Motor neuron (in vitro differentiated cells): ENCODE measurements around the gene OR2S2. TPM values are rescaled to one million over a fixed set of nuclear protein-coding genes. Genes with fewer than 3 reads are reported as not detected.
A peak's percentile ranks its signal among the peaks of the same experiment; 100 is the strongest.
"Not testable (repeated sequence)": the region's sequence is repeated elsewhere in the genome, so short reads cannot be mapped to it uniquely, and the experiment has no call there.

Experiments
- ATAC-seq, 8 experiments: fragments of 200-7000 bp; cut with Tn5 transposase; replicated peaks in 6 of 8; 2 replicates each; pipeline ENCODE4 v1.8.0; 2021; ENCODE audit warnings: mild to moderate bottlenecking in 8 of 8, moderate library complexity in 8 of 8
- H3K27ac ChIP-seq, 2 donors: fragments of 250-450 bp; sonication (Bioruptor Pico); 2 replicates each; pipeline ENCODE4 v1.9.0; 2021; ENCODE audit warnings: antibody characterized with exemption in 2 of 2, mild to moderate bottlenecking in 2 of 2, moderate library complexity in 1 of 2
- H3K4me1 ChIP-seq, 2 donors: fragments of 250-450 bp; sonication (Bioruptor Pico); replicated peaks in 1 of 2; 2 replicates each; pipeline ENCODE4 v1.6.1; 2021; ENCODE audit warnings: antibody characterized with exemption in 2 of 2, mild to moderate bottlenecking in 2 of 2, moderate library complexity in 1 of 2
- H3K4me3 ChIP-seq, 5 donors: fragments of 250-450 bp; sonication (Bioruptor Pico); 2 replicates each; pipeline ENCODE4 v1.9.0; 2021; ENCODE audit warnings: antibody characterized with exemption in 5 of 5, mild to moderate bottlenecking in 5 of 5, moderate library complexity in 4 of 5
- WGBS, 10 experiments: fragments of 450-650 bp; shearing (Covaris generic); methylation state at CpG; one replicate each; pipeline ENCODE4 v1.0.0; 2022; 5-methylcytosine and 5-hydroxymethylcytosine counted together
- in situ Hi-C, 9 experiments: fragments of 400-800 bp; cut with MboI; loops; one replicate each; pipeline ENCODE4 v1.15.0; 2021; ENCODE audit warnings: low sequenced_read_pairs in 9 of 9, low pct_unique_long_range_greater_than_20kb in 2 of 9; ENCODE audit not compliant: unreplicated experiment in 9 of 9
- total RNA-seq, 8 experiments: library from RNA; unstranded; fragments of 300-600 nt; gene quantifications; 2 replicates each; pipeline versions ENCODE4 v1.2.3 to v1.2.4, GENCODE V29; 2022

The OR2S2 gene
- total RNA-seq = 1 to 10 TPM in 1 of 8 experiments, under 1 TPM in 4, not detected in 3; 0.31 to 3.5 (median 0.40) TPM

DNA sequence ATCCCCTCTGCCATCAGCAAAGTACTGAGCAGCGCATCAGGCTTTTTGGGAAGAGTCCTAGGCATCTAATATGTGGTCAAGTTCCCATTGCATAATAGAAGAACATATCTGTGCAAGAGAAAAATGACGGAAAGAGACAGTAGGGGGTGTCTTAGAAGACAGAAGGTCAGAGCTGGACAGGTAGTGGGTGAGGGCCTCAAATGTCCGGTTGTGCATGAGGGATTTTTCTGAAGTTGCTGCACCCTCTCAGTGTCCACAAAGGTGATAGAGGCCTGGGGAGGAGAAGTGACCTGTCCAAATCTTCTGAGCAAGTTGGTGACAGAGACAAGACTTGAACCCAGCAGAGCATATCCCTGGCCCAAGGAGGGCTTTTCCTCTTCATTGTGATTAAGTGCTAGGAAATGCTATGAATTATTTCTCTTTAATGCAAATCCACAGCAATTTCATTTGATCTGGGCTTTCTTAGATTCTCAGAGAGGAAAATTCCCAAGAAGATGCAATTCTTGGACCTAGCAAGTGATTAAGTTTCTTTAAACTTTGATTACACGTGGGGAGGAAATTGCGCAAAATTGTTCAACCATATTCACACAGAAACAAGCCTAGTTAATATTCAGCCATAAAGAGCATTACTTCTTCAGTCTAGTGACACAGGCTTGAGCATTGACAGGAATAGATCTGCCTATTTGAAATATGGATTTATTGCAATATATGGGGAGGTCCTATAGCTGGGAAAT lies at the start of gene OR2S2:
TSS of gene OR2S2 (minus strand) at position 51 of the 734 bp plus-strand sequence. CDS start 56 bp downstream, outside the sequence.
- in situ Hi-C loops = loop anchor here in 3 of 9 experiments (10.0 to 25.0 kb wide), 3 partner anchors 57 to 154 kb away; no protein-coding TSS in a partner anchor
- ATAC-seq = no peak
- H3K4me3 ChIP-seq = no peak within 1 kb of the TSS
- 70 to 100% (median 93%) methylated on average over 2 to 5 of the region's 5 CpGs; no CpG with 5 or more reads in 1 of the 10 experiments for WGBS, 10 experiments
- no peak within 1 kb of the TSS for H3K27ac ChIP-seq
- H3K4me1 ChIP-seq = no peaks in the 10 kb centered on the region

GRCh38 chr9:36007316-36007708 lies 49.4 kb upstream of the OR2S2 start:
- WGBS, 10 experiments = 25 to 89% (median 72%) methylated on average over 1 of the region's 1 CpG; no CpG with 5 or more reads in 2 of the 10 experiments
- ATAC-seq = peak in 2 of 8 experiments; percentile 6 to 25
- in situ Hi-C loops = loop anchor here in 1 of 9 experiments (25.0 kb wide), 1 partner anchor 220 kb away; the partner anchor contains the start of gene NPR2
- no peak overlapping the region for H3K27ac ChIP-seq
- H3K4me3 ChIP-seq = no peak overlapping the region
- no peaks in the 10 kb centered on the region for H3K4me1 ChIP-seq

GRCh38 chr9:36006549-36007315 lies 48.8 kb upstream of the OR2S2 start:
- peak in 3 of 8 experiments; percentile 94 to 97 (median 97) for ATAC-seq
- Histone ChIP-seq H3K4me3 (no peak overlapping the region), H3K4me1 (no peaks in the 10 kb centered on the region), H3K27ac (no peak overlapping the region)
- WGBS, 10 experiments = 0 to 100% (median 72%) methylated on average over 1 to 3 of the region's 3 CpGs
- in situ Hi-C loops = loop anchor here in 1 of 9 experiments (25.0 kb wide), 1 partner anchor 219 kb away; the partner anchor contains the start of gene NPR2

DNA sequence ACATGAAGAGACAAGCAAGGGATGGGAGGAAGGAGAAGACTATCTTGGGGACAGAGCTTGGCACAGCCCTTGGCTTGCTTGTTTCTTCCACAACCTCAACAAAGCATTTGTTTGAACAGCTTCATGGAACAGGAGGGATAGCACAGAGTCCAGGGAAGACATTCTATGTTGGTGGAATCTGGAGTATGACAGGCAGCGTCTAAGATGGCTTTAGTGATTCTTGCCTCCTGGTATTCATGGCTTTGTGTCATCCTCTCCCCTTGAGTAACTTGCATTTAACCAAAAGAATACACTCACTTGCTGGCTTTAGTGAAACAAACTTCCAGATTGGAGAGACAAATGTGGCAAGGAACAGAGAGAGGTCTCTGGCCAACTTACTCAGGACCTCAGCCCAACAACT lies 47.9 kb upstream of the OR2S2 start:
- ATAC-seq = no peak
- WGBS, 10 experiments = 67 to 100% methylated on average over 1 of the region's 1 CpG; no CpG with 5 or more reads in 8 of the 10 experiments
- no peaks in the 10 kb centered on the region for H3K4me1 ChIP-seq
- in situ Hi-C loops = loop anchor here in 1 of 9 experiments (25.0 kb wide), 1 partner anchor 219 kb away; the partner anchor contains the start of gene NPR2
- no peak overlapping the region for H3K4me3 ChIP-seq
- no peak overlapping the region for H3K27ac ChIP-seq

GRCh38 chr9:35998333-35998732 lies 40.4 kb upstream of the OR2S2 start:
- H3K27ac ChIP-seq = no peak overlapping the region
- in situ Hi-C loops = no loop called here
- ATAC-seq = no peak
- H3K4me3 ChIP-seq = no peak overlapping the region
- H3K4me1 ChIP-seq = no peaks in the 10 kb centered on the region
- WGBS, 10 experiments = 33 to 92% (median 73%) methylated on average over 1 of the region's 1 CpG; no CpG with 5 or more reads in 4 of the 10 experiments

- peak in 3 of 8 experiments; percentile 41 to 80 (median 78) for ATAC-seq
- H3K4me1 ChIP-seq, H3K4me3 ChIP-seq, in situ Hi-C loops, H3K27ac ChIP-seq: not testable (repeated sequence)
- 6 to 100% (median 95%) methylated on average over 2 to 4 of the region's 4 CpGs; no CpG with 5 or more reads in 3 of the 10 experiments for WGBS, 10 experiments
These were observed 39.1 kb upstream of the OR2S2 start for GRCh38 chr9:35997016-35997415.

DNA sequence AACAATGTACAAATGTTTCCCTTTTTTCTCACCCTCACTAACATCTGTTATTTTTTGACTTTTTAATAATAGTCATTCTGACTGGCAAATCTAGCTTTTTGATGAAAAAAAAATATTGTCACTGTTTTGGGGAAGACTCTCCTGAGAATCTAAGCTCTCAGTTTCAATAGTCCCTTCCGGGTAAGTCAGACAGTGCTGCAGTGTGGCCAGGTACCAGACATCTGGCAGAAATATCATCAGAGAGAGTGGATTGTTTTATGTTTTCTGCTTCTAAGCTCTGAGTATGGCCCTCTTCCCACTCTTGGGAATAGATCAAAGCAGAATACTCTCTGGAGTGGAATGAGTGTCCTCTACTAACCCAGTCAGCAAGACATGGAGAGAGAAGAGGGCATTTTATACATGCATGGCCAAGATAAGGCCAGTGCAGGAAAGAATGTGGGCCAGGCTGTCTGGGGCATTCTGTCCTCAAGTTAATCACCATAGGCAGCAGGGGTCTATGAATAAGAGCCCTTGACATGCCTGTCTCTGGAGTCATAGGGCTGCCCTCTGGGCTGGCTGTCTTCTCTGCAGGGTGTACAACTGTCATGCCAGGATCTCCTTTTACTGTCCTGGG lies 38.5 kb upstream of the OR2S2 start:
- H3K27ac ChIP-seq = no peak overlapping the region
- H3K4me1 ChIP-seq = no peaks in the 10 kb centered on the region
- ATAC-seq = peak in 3 of 8 experiments; percentile 45 to 85 (median 69)
- in situ Hi-C loops = no loop called here
- WGBS, 10 experiments = 0 to 100% (median 100%) methylated on average over 1 of the region's 1 CpG; no CpG with 5 or more reads in 2 of the 10 experiments
- H3K4me3 ChIP-seq = no peak overlapping the region

DNA sequence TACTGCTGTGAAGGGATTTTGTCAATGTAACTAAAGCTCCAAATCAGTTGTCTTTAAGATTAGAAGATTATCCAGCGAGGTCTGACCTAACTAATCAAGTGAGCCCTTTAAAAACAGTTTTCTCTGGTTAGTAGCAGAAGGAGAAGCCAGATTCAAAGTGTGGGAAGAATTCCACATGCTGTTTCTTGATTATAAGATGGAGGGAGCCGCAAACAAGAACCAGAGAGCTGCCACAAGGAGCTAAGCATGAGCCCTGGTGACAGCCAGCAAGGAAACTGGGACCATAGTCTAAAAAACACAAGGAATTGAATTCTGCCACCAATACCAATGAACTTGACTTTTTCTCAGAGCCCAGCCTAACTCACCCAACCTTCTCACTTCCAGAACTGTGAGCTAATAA lies 37.0 kb upstream of the OR2S2 start:
- 67 to 100% (median 81%) methylated on average over 1 to 2 of the region's 2 CpGs; no CpG with 5 or more reads in 5 of the 10 experiments for WGBS, 10 experiments
- in situ Hi-C loops = no loop called here
- no peak for ATAC-seq
- Histone ChIP-seq H3K4me3 (no peak overlapping the region), H3K27ac (no peak overlapping the region), H3K4me1 (no peaks in the 10 kb centered on the region)

DNA sequence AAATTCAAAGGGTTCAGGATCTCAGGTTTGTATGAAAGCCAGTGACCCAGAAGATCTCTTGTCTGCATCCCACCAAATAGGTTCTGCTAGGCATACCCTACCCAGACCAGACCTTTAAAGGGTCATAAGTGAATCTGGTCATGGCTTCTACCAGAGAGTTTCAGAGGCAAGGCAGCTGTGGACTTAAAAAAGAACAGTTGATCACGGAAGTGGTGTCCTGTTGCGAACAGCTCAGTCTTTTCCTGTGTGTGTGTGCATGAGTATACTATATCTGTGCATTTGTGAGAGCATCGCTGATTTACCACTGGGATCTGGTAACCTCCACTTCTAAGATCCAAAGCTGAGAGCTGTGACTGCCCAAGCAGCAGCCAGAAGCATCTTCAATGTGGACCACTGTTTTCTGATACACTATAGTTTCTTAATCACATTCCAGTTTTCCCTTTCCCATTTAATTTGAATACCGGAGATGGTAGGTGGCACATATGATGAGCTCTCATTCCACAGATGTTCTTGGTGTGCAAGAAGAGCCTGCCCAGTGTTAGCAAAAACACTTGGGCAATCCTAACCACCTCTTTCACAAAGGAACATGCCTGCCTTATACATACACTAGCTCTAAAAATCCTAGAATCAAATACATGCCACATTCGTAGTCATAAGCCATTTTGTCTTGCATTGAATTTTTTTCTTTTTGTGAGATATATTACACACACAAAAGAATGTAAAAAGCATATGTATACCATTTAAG lies 36.2 kb upstream of the OR2S2 start:
- in situ Hi-C loops = no loop called here
- no peak overlapping the region for H3K27ac ChIP-seq

DNA sequence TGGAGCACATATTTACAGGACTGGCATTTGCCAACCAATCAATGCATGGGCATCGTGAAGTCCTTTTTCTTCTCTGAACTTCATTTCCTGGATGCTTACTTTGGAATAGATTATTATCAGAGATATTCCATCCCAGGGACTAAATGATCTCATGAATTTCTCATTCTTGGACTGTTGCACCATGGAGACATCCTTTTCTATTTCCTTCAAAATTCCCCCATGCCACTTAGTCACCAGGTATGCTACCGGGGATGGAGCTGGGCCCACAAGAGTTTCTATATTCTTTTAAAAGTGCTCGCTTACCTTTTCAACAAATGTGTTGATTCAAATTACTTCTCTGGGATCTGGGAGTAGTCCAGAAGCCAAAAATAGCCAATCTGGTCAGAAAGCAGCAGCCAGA lies 35.2 kb upstream of the OR2S2 start:
- in situ Hi-C loops, ATAC-seq: not testable (repeated sequence)
- WGBS, 10 experiments = 54 to 100% (median 95%) methylated on average over 2 to 3 of the region's 3 CpGs; no CpG with 5 or more reads in 3 of the 10 experiments

More for the DNA sequence above, 36.2 kb upstream of the OR2S2 start:
- WGBS, 10 experiments = 33 to 100% (median 88%) methylated on average over 2 to 5 of the region's 5 CpGs; no CpG with 5 or more reads in 2 of the 10 experiments
- Histone ChIP-seq H3K4me3 (no peak overlapping the region), H3K4me1 (no peaks in the 10 kb centered on the region)
- no peak for ATAC-seq

GRCh38 chr9:35990155-35990554 lies 32.2 kb upstream of the OR2S2 start:
- WGBS, 10 experiments = 67 to 100% (median 90%) methylated on average over 1 to 3 of the region's 3 CpGs; no CpG with 5 or more reads in 2 of the 10 experiments
- no peak overlapping the region for H3K4me3 ChIP-seq
- H3K27ac ChIP-seq = no peak overlapping the region
- in situ Hi-C loops = no loop called here
- no peaks in the 10 kb centered on the region for H3K4me1 ChIP-seq
- no peak for ATAC-seq

More for the DNA sequence above, 35.2 kb upstream of the OR2S2 start:
- not testable (repeated sequence) for H3K27ac ChIP-seq, H3K4me3 ChIP-seq, H3K4me1 ChIP-seq

- H3K27ac ChIP-seq = no peak overlapping the region
- in situ Hi-C loops = no loop called here
- H3K4me3 ChIP-seq = no peak overlapping the region
- WGBS, 10 experiments = 0 to 86% (median 61%) methylated on average over 1 of the region's 1 CpG; no CpG with 5 or more reads in 6 of the 10 experiments
- peak in 1 of 8 experiments; percentile 49 for ATAC-seq
- no peaks in the 10 kb centered on the region for H3K4me1 ChIP-seq
These were observed 26.1 kb upstream of the OR2S2 start for GRCh38 chr9:35984021-35984420.
